ENCODE measurements around the gene ARHGEF3.

The ARHGEF3 gene

GRCh38 chr3:56801662-56802377, at the start of gene ARHGEF3:
ARHGEF3 (minus strand) TSS chr3:56801949; CDS start chr3:56801798, 151 bp downstream.
- DNase-seq = peak; percentile 91

DNA sequence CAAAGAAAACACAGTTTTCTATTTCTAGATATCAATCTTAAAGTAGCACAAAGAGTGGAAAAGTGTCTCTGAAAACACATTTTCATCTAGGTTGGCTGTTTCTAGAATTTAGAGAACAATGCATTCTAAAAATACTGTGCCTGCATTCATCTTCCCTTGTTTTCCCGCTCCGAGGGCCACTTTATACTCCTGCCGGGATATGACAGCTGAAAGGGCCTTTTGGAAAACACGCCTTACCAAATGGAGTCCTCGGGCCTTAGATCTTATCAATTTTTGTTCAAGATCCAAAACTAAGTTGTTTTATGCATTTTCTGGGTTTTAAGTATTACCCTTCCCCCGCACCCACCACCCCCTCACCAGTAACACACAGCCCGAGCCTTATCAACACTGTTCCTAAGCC, 47.9 kb upstream of the ARHGEF3 start:
- no peak for DNase-seq

GRCh38 chr3:56845505-56845904, 43.8 kb upstream of the ARHGEF3 start:
- no peak for DNase-seq

GRCh38 chr3:56844536-56844935, 42.8 kb upstream of the ARHGEF3 start:
- DNase-seq = no peak

DNA sequence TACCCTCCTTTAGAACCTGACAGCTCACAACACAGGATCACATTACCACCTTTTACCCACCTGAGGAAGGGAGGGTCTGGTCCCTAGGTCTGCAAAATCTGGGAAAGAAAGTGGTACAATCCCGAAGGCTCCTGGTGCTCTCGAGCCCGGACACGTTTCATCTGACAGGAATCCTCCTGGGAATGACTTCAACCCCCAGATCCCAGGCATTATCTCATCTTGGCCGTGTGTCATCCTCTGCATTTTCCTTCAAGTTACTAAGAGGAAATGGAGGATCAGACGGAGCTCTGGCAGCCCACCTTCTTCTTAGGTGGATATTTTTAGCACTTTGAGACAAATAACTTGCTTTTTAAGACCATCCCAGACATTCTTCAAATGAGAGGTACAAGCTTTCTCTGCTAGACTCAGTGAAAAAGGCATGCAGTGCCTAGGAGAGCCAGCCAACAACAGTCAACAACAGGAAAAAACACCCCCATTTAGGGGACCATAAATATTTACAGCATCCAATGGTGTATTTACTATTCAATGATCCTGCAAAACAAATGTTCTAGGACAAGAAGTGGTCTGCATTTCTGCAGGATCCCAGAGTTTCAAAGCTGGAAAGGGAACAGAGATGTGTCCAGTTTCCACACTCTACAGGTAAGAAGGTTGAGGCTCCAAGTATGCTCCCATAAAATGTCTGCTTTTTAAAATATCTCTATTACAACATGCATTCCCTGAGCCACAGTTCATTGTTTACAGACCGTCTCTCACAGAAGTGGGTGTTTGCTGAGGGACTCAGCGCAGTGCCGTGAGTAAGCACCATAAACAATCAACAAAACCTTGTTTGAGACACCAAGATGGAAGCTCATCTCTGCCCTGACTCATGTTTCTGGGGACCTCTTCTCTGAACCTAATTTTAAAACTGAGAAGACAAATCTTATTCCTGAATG, 38.3 kb upstream of the ARHGEF3 start:
- DNase-seq = no peak

- no peak for DNase-seq
Measured at GRCh38 chr3:56838448-56838847, 36.7 kb upstream of the ARHGEF3 start.

GRCh38 chr3:56837196-56837955, 35.6 kb upstream of the ARHGEF3 start:
- DNase-seq = no peak

DNA sequence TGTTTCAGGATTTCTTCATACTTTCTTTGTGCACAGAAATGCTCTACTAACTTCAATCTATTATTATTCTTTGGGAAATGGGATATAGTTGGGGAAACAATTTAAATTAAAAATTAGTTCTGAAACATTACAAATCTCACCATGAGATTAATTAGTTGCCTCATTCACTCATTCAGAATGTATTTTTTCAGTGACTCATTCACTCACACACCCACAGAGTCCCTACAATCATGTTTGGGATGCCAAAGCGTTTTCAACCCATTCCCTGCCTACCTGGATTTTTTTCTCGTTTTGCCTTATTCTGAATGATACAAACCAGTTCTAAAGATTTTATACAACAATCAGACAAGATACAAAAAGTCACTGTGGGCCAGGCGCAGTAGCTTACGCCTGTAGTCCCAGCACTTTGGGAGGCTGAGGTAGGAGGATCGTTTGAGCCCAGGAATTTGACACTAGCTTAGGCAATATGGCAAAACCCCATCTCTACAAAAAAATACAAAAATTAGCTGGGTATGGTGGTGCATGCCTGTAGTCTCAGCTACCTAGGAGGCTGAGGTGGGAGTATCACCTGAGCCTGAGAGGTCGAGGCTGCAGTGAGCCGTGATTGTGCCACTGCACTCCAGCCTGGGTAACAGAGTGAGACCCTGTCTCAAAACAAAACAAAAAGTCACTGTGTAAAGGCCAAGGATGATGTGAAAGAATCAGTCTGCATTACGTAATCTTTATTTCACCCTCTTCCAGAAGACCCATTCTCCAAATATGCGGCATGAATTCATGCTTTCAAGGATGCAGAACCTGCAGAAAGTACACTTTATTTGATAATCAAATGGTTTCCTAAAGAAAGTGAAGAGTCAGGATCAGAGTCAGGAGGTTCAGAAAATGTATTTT, 34.8 kb upstream of the ARHGEF3 start:
- DNase-seq = no peak

DNA sequence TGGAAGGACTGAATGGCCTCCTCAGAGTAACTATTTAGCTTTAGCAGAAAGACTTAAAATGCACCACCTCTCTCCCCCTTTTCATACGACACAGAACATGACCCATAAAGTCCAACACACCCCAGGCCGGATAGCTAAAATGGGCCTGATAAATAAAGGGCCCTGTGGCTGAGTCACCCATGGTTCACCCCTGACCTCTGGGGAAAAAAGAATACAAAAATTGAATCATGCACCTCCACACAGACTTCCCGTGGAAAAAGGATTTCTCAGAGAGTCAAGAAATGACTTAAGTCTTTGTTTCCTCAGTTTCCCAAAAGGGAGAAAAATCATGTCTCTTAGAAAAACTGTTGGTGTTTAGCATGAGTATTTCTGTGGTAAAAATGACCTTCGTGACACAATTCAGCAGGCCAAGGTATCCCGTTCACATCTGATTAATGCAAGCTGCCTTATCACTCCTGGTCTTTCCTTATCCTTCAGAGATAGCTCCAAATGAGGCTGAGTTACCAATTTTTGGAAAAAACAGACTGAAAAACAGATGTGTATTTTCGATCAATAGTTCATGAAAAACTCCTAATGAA, 34.0 kb upstream of the ARHGEF3 start:
- no peak for DNase-seq

GRCh38 chr3:56833536-56833935, 31.8 kb upstream of the ARHGEF3 start:
- no peak for DNase-seq

DNA sequence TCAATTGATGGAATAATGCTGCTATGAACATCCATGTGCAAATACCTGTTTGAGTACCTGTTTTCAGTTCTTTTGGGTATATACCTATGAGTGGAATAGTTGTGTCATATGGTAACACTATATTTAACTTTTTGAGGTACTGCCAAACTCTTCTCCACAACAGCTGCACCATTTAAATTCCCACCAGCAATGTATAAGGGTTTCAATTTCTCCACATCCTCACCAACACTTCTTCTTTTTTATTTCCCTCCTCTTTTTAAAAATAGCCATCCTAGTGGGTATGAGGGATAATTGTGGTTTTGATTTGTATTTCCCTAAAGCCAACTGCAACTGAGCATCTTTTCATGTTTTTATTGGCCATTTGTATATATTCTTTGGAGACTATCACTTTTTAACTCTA, 31.3 kb upstream of the ARHGEF3 start:
- no peak for DNase-seq

DNA sequence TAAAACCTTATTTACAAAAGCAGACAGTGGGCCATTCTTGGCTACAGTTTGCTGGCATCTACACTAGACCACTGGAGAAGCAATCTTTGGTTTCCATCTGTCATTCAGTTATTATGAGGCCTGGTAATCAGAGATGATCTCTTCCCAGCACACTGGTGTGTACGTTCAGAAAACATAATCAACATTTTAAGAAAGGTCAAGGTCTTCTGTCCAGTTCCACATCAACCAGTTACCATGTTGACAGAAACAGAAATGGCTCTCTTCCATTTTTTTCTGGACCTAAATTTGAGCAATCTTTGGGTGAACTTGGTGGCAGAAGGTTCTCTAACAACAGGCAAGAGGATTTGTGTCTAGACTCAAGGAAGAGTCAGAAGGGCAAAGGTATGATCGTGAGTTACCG, 29.8 kb upstream of the ARHGEF3 start:
- no peak for DNase-seq

DNA sequence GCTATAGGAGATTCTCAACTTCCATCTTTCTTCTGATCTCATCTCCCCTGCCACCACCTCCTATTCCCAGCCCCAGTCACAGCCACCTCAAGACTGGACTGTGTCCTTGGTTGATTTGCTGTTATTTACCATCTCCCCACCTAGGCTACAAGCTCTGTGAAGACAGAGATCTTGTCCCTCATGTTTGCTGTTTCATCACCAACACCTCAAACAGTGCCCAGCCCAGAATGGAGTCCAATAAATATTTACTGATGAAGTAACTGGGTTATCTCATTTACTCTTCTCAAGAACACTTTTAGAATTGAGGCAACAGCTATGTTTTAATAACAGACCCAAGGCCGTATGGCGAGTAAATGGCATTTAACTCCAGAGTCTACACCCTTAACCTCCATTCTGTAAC, 29.1 kb upstream of the ARHGEF3 start:
- no peak for DNase-seq

DNA sequence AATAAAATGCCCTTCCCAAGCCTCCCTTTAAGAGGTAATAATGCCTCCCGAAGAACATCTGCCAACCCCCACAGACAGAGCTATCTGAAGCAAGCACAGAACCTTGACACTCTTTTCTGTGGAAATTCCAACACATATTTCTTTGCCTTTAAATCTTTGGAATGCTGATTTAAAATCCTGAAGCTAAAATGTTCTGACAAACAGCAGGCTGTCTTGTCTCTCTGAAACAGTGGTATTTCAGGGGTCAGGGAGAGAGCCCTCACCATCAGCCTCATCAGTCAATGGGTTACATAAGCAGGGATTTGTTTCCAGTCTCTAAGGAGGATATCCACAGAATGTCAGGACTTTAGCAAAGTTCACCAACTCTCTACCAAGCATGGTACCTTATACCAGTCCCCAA, 27.8 kb upstream of the ARHGEF3 start:
- no peak for DNase-seq

- DNase-seq = peak; percentile 27
Measured at GRCh38 chr3:56826831-56827722, 25.3 kb upstream of the ARHGEF3 start.

DNA sequence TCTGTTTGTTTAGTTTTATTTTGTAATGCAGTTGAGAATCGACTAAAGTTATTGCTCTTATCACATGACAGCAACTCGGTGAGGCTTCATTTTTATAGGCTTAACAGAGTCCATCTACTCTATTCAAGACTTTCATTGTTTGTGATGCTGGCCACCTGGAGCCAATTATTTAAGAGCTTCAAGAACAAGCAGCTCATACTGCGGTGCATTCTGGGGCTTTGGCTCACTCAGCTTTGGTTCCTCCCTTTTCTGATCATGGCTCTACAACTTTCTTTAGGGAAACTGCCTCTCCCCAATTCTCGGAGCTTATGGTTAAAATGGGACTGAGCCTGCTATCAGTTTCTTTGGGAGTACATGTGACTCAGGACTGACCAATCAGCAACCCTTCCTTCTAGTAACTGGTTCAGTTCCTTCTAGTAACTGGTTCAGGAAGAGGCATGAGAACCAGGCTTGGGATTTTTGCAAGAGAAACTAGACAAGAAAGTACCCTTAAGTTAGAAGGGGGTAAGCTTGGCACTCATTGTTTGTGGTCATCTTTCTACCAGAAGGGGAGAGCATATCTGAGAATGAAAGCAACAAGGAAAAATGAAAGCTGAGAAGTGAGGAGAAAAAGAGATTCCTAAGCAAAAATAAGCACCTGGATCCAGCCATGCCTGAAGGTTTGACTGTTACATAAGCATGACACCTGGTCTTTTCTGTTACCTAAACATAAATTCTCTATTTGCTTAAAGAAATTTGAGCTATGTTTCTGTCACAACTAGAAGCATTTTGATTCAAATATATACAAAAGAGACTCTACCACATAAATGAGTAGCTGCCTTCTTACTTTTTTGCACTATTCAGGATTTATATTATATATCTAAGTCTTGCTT, 24.1 kb upstream of the ARHGEF3 start:
- DNase-seq = no peak

DNA sequence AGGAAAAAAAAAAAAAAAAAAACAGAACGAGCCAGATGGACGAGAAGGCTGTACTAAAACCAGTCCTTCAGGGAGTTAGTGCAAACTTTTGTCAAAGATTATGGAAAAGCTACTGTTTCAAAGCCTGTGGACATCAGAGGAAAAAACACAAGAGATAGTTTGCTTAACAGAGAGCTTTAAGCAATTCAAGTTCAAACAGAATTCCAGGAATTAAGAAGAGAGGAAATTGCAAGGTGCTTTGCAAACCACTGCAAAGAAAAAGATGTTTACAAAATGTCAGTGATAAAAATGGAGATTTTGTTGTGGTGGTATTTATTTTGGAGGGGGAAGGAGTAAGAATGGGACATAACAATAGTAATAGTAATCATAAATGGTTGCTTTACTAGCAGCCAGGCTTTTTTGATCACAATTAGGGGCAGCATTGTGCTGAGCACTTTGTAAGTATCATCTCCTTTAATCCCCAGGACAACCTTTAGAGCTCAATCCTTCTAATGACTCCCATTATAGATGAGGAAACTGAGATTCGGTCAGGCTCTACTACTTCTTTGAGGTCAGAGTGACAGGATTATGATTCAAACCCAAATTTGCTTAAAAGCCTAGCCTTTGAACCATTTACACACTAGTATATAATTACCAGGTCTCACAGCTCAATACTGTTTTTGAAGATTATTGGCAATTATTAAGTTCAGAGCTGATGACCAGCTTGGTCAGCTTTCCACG, 22.4 kb upstream of the ARHGEF3 start:
- no peak for DNase-seq

DNA sequence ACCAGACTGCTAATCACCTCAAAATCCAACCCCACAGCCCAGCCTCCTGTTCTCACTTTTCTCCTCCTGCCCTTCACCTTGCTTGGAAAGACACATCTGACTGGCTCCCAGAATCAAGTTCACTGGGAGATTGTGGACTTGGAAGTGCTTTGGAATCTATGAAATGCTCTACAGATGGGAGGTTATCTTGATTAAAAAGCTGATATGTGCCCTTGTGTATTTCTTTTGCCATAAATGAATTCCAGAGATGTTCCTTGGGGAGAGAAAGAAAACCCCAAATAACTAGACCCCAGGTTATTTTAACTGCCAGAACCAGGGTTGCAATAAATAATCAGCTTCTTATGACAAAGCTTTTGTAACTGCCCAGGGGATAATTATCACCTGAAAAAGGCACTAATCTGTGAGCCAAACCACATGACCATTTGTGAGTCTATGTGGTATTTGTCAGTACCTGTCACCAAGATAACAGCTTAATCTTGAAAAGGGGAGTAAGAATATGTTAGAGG, 21.7 kb upstream of the ARHGEF3 start:
- no peak for DNase-seq

- DNase-seq = no peak
Measured at GRCh38 chr3:56822501-56822900, 20.8 kb upstream of the ARHGEF3 start.

Measured in activated CD4-positive, alpha-beta T cell treated with anti-CD3 and anti-CD28 coated beads, Interleukin-10, Interleukin-2, amounts not matched to agents 100 ng/mL and 50 ng/mL, durations not matched to agents 16 hours and 8 hours (primary cell).